Endothelial cell (in vitro differentiated cells): ENCODE data around the gene PSMB7. TPM values are rescaled to one million over a fixed set of nuclear protein-coding genes. Genes with fewer than 3 reads are reported as not detected.
"Not testable (repeated sequence)": the region's sequence is repeated elsewhere in the genome, so short reads cannot be mapped to it uniquely, and the experiment has no call there.

Source experiments
- DNase-seq: peaks from one replicate; pipeline ENCODE4 v3.0.0; 2021; ENCODE audit warnings: low spot score
- H3K27ac Mint-ChIP-seq: one replicate; pipeline ENCODE4 v1.8.0; 2021; ENCODE audit warnings: mixed read lengths, inconsistent platforms; ENCODE audit not compliant: unreplicated experiment
- H3K27me3 Mint-ChIP-seq: one replicate; pipeline ENCODE4 v1.8.0; 2021; ENCODE audit warnings: mild to moderate bottlenecking, moderate library complexity, mixed read lengths, inconsistent platforms; ENCODE audit not compliant: unreplicated experiment
- H3K36me3 Mint-ChIP-seq: one replicate; pipeline ENCODE4 v1.8.0; 2021; ENCODE audit warnings: mild to moderate bottlenecking, low read depth, mixed read lengths, inconsistent platforms; ENCODE audit not compliant: unreplicated experiment
- H3K4me1 Mint-ChIP-seq: one replicate; pipeline ENCODE4 v1.8.0; 2021; ENCODE audit warnings: mild to moderate bottlenecking, mixed read lengths, inconsistent platforms; ENCODE audit not compliant: unreplicated experiment
- H3K4me3 Mint-ChIP-seq: one replicate; pipeline ENCODE4 v1.8.0; 2021; ENCODE audit warnings: mild to moderate bottlenecking, mixed read lengths, inconsistent platforms; ENCODE audit not compliant: unreplicated experiment
- H3K9me3 Mint-ChIP-seq: one replicate; pipeline ENCODE4 v1.8.0; 2021; ENCODE audit warnings: mixed read lengths, inconsistent platforms; ENCODE audit not compliant: unreplicated experiment
- total RNA-seq: library from RNA; stranded (reverse); fragmentation: NEBNext Ultra II Directional; extraction: Animal tissue kit (Norgen Biotek cat#: 25700); gene quantifications from one replicate; pipeline ENCODE4 v1.2.1, GENCODE V29; 2021; ENCODE audit not compliant: unreplicated experiment
- TF ChIP-seq, protein P1 (sequence below): fragments of 200-600 bp; sonication (generic); IDR thresholded peaks from one replicate; pipeline ENCODE4 v1.5.0; 2021; ENCODE audit warnings: antibody characterized with exemption; ENCODE audit not compliant: unreplicated experiment

The PSMB7 gene
- total RNA-seq, 1 donor from 2014 or later: 180 TPM

- H3K4me1 Mint-ChIP-seq: peaks cover 7% of the 10 kb centered on the region
- H3K27ac Mint-ChIP-seq: no peak overlapping the region
- DNase-seq: no peak
- H3K4me3 Mint-ChIP-seq: no peak overlapping the region
- no peaks in the 10 kb centered on the region for H3K36me3 Mint-ChIP-seq
- TF ChIP-seq, protein P1, sequence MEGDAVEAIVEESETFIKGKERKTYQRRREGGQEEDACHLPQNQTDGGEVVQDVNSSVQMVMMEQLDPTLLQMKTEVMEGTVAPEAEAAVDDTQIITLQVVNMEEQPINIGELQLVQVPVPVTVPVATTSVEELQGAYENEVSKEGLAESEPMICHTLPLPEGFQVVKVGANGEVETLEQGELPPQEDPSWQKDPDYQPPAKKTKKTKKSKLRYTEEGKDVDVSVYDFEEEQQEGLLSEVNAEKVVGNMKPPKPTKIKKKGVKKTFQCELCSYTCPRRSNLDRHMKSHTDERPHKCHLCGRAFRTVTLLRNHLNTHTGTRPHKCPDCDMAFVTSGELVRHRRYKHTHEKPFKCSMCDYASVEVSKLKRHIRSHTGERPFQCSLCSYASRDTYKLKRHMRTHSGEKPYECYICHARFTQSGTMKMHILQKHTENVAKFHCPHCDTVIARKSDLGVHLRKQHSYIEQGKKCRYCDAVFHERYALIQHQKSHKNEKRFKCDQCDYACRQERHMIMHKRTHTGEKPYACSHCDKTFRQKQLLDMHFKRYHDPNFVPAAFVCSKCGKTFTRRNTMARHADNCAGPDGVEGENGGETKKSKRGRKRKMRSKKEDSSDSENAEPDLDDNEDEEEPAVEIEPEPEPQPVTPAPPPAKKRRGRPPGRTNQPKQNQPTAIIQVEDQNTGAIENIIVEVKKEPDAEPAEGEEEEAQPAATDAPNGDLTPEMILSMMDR: no peak
- H3K27me3 Mint-ChIP-seq: no peaks in the 10 kb centered on the region
- H3K9me3 Mint-ChIP-seq: no peaks in the 10 kb centered on the region
Observed at GRCh38 chr9:124426361-124426760, 11.1 kb upstream of the PSMB7 start.

GRCh38 chr9:124425733-124426132 is 10.5 kb upstream of the PSMB7 start:
- DNase-seq, H3K4me3 Mint-ChIP-seq, H3K36me3 Mint-ChIP-seq, H3K9me3 Mint-ChIP-seq, H3K27me3 Mint-ChIP-seq, H3K27ac Mint-ChIP-seq, H3K4me1 Mint-ChIP-seq: not testable (repeated sequence)

- no peak for DNase-seq
- Mint-ChIP-seq H3K4me1 (peaks cover 7% of the 10 kb centered on the region), H3K9me3 (no peaks in the 10 kb centered on the region), H3K4me3 (no peak overlapping the region), H3K36me3 (no peaks in the 10 kb centered on the region), H3K27ac (no peak overlapping the region), H3K27me3 (no peaks in the 10 kb centered on the region)
- TF ChIP-seq, protein P1: no peak
Observed at GRCh38 chr9:124423591-124423990, 8.3 kb upstream of the PSMB7 start.

GRCh38 chr9:124423155-124423554 is 7.9 kb upstream of the PSMB7 start:
- TF ChIP-seq, protein P1: no peak
- DNase-seq: no peak
- H3K27ac Mint-ChIP-seq: no peak overlapping the region
- H3K9me3 Mint-ChIP-seq: no peaks in the 10 kb centered on the region
- H3K27me3 Mint-ChIP-seq: no peaks in the 10 kb centered on the region
- no peak overlapping the region for H3K4me3 Mint-ChIP-seq
- H3K4me1 Mint-ChIP-seq: peaks cover 7% of the 10 kb centered on the region
- H3K36me3 Mint-ChIP-seq: no peaks in the 10 kb centered on the region

DNA sequence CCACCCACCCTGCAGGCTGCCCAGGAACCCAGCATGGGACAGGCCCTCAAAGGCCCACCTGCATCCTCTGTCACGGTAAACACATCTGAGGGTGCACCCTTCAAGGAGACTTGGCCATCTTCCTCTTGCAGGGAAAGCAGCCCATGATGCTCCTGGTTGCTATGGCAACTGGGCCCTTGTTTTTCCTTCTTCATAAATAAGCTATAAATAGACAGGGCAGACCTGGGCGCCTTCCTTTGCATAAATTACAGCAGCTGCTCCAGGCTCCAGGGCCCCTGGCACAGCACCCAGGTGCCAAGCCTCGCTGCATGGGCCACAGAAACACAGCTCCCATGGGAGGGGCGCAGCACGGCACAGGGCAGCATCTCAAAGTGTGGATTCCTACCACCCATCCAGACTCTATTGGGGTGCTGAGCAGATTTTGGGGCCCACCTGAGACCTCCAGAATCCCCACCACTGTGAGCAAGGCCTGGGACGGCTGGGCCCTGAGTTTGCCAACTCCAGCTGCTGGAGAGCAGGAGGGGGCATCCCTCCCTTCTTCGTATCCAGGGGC is 5.8 kb upstream of the PSMB7 start:
- Mint-ChIP-seq H3K36me3 (no peaks in the 10 kb centered on the region), H3K4me3 (no peak overlapping the region), H3K27ac (no peak overlapping the region), H3K27me3 (no peaks in the 10 kb centered on the region), H3K4me1 (peaks cover 7% of the 10 kb centered on the region), H3K9me3 (no peaks in the 10 kb centered on the region)
- DNase-seq: no peak
- TF ChIP-seq, protein P1: no peak
